OCI-LY7 (cell line): ENCODE data around the gene LRRC40.

Experiments used
- CTCF ChIP-seq: fragments of 200-600 bp; sonication (generic); conservative IDR thresholded peaks from 2 replicates; pipeline ENCODE4 v1.5.1; 2014; ENCODE audit warnings: mild to moderate bottlenecking, antibody characterized with exemption, low read length, moderate library complexity, mixed read lengths
- EZH2phosphoT487 ChIP-seq: fragments of 200-600 bp; sonication (generic); IDR thresholded peaks from 2 replicates; pipeline ENCODE4 v1.6.1; 2018; ENCODE audit warnings: low read depth, borderline replicate concordance, mild to moderate bottlenecking, mixed run types, antibody characterized with exemption, low read length, moderate library complexity, mixed read lengths

GRCh38 chr1:70220517-70221237 lies 15.3 kb upstream of the LRRC40 start:
- TF ChIP-seq CTCF (no peak), EZH2phosphoT487 (no peak)
